ENCODE data around the gene DPYSL3. TPM values are rescaled to one million over a fixed set of nuclear protein-coding genes. Genes with fewer than 3 reads are reported as not detected.

Gene DPYSL3
- total RNA-seq, 1 experiment from 2014 or later: 42.7 TPM

- H3K4me1 ChIP-seq: peaks cover 37% of the 10 kb centered on the region
- H3K27ac ChIP-seq: peak overlapping the region; percentile 58
- DNase-seq: peak; percentile 69 to 85
- no peaks in the 10 kb centered on the region for H3K36me3 ChIP-seq
- H3K27me3 ChIP-seq: no peaks in the 10 kb centered on the region
- no peak overlapping the region for H3K4me3 ChIP-seq
- H3K9me3 ChIP-seq (replicated peaks): no peaks in the 10 kb centered on the region
Observed at GRCh38 chr5:147530530-147531389, 20.9 kb upstream of the DPYSL3 start.

- H3K27ac ChIP-seq: no peak overlapping the region
- DNase-seq: no peak
- H3K36me3 ChIP-seq: no peaks in the 10 kb centered on the region
- H3K4me3 ChIP-seq: no peak overlapping the region
- H3K4me1 ChIP-seq: peaks cover 8% of the 10 kb centered on the region; the same call in 1 of the 2 replicates
- no peaks in the 10 kb centered on the region for H3K9me3 ChIP-seq (replicated peaks)
- no peaks in the 10 kb centered on the region for H3K27me3 ChIP-seq
Observed at GRCh38 chr5:147523069-147523468, 13.2 kb upstream of the DPYSL3 start.

- Histone ChIP-seq H3K9me3 (replicated peaks) (no peaks in the 10 kb centered on the region), H3K27me3 (no peaks in the 10 kb centered on the region), H3K27ac (no peak overlapping the region), H3K4me3 (no peak overlapping the region), H3K4me1 (peaks cover 8% of the 10 kb centered on the region; the same call in 1 of the 2 replicates), H3K36me3 (no peaks in the 10 kb centered on the region)
- DNase-seq: no peak
Observed at GRCh38 chr5:147522435-147522834, 12.6 kb upstream of the DPYSL3 start.

- Histone ChIP-seq H3K27me3 (peaks cover 6% of the 10 kb centered on the region), H3K4me1 (peaks cover 14% of the 10 kb centered on the region)
- DNase-seq: no peak
Observed at GRCh38 chr5:147520450-147520849, 10.6 kb upstream of the DPYSL3 start.

GRCh38 chr5:147519380-147519779 is 9.5 kb upstream of the DPYSL3 start:
- peaks cover 17% of the 10 kb centered on the region for H3K4me1 ChIP-seq
- no peaks in the 10 kb centered on the region for H3K36me3 ChIP-seq
- peaks cover 5% of the 10 kb centered on the region; the same call in 1 of the 2 replicates for H3K9me3 ChIP-seq (replicated peaks)
- H3K27ac ChIP-seq: no peak overlapping the region
- DNase-seq: no peak
- H3K4me3 ChIP-seq: no peak overlapping the region
- H3K27me3 ChIP-seq: peaks cover 6% of the 10 kb centered on the region

More at GRCh38 chr5:147520450-147520849, 10.6 kb upstream of the DPYSL3 start:
- peaks cover 5% of the 10 kb centered on the region; the same call in 1 of the 2 replicates for H3K9me3 ChIP-seq (replicated peaks)
- no peak overlapping the region for H3K4me3 ChIP-seq
- no peaks in the 10 kb centered on the region for H3K36me3 ChIP-seq
- no peak overlapping the region for H3K27ac ChIP-seq

GRCh38 chr5:147517383-147517782 is 7.5 kb upstream of the DPYSL3 start:
- peaks cover 5% of the 10 kb centered on the region; the same call in 1 of the 2 replicates for H3K9me3 ChIP-seq (replicated peaks)
- H3K36me3 ChIP-seq: no peaks in the 10 kb centered on the region
- no peak for DNase-seq
- peaks cover 11% of the 10 kb centered on the region for H3K4me1 ChIP-seq
- H3K4me3 ChIP-seq: no peak overlapping the region
- H3K27ac ChIP-seq: no peak overlapping the region
- peaks cover 6% of the 10 kb centered on the region for H3K27me3 ChIP-seq

- Histone ChIP-seq H3K36me3 (no peaks in the 10 kb centered on the region), H3K4me3 (no peak overlapping the region), H3K4me1 (peaks cover 9% of the 10 kb centered on the region), H3K9me3 (replicated peaks) (peaks cover 5% of the 10 kb centered on the region; the same call in 1 of the 2 replicates), H3K27me3 (peaks cover 6% of the 10 kb centered on the region), H3K27ac (no peak overlapping the region)
- no peak for DNase-seq
Observed at GRCh38 chr5:147515269-147515668, 5.4 kb upstream of the DPYSL3 start.

GRCh38 chr5:147512659-147513379 is 3.0 kb upstream of the DPYSL3 start:
- no peak for DNase-seq
- H3K27ac ChIP-seq: no peak overlapping the region
- H3K27me3 ChIP-seq: peaks cover 6% of the 10 kb centered on the region
- H3K36me3 ChIP-seq: no peaks in the 10 kb centered on the region
- peaks cover 13% of the 10 kb centered on the region for H3K4me1 ChIP-seq
- H3K4me3 ChIP-seq: no peak overlapping the region
- H3K9me3 ChIP-seq (replicated peaks): peaks cover 5% of the 10 kb centered on the region; the same call in 1 of the 2 replicates

- DNase-seq: no peak
- H3K27ac ChIP-seq: no peak overlapping the region
- no peaks in the 10 kb centered on the region for H3K36me3 ChIP-seq
- peaks cover 9% of the 10 kb centered on the region; the same call in 1 of the 2 replicates for H3K4me1 ChIP-seq
- no peak overlapping the region for H3K4me3 ChIP-seq
- H3K27me3 ChIP-seq: no peaks in the 10 kb centered on the region
- H3K9me3 ChIP-seq (replicated peaks): no peaks in the 10 kb centered on the region
Observed at GRCh38 chr5:147510885-147511284, 1.0 kb upstream of the DPYSL3 start.

- H3K4me3 ChIP-seq: peak overlapping the region; percentile 73
- H3K27ac ChIP-seq: peak overlapping the region; percentile 53
- no peaks in the 10 kb centered on the region for H3K36me3 ChIP-seq
- DNase-seq: peak; percentile 44 to 46
- no peaks in the 10 kb centered on the region for H3K9me3 ChIP-seq (replicated peaks)
- H3K4me1 ChIP-seq: 0 out of 2 replicates have a peak, but pooled peaks cover 4% of the 10 kb centered on the region
- H3K27me3 ChIP-seq: no peaks in the 10 kb centered on the region
Observed at GRCh38 chr5:147509041-147509709, 693 bp downstream of the DPYSL3 start.

- no peaks in the 10 kb centered on the region for H3K27me3 ChIP-seq
- H3K36me3 ChIP-seq: no peaks in the 10 kb centered on the region
- H3K4me1 ChIP-seq: 0 out of 2 replicates have a peak, but pooled peaks cover 4% of the 10 kb centered on the region
- H3K27ac ChIP-seq: no peak overlapping the region
- H3K4me3 ChIP-seq: peak overlapping the region; percentile 73
- H3K9me3 ChIP-seq (replicated peaks): no peaks in the 10 kb centered on the region
- DNase-seq: no peak
Observed at GRCh38 chr5:147508711-147509040, 1.2 kb downstream of the DPYSL3 start.

GRCh38 chr5:147507480-147508126 is 2.3 kb downstream of the DPYSL3 start:
- no peaks in the 10 kb centered on the region for H3K36me3 ChIP-seq
- no peak overlapping the region for H3K27ac ChIP-seq
- H3K9me3 ChIP-seq (replicated peaks): no peaks in the 10 kb centered on the region
- no peaks in the 10 kb centered on the region for H3K27me3 ChIP-seq
- H3K4me1 ChIP-seq: 0 out of 2 replicates have a peak, but pooled peaks cover 4% of the 10 kb centered on the region
- no peak overlapping the region for H3K4me3 ChIP-seq
- no peak for DNase-seq

- H3K27ac ChIP-seq: no peak overlapping the region
- DNase-seq: no peak
- H3K9me3 ChIP-seq (replicated peaks): no peaks in the 10 kb centered on the region
- no peaks in the 10 kb centered on the region for H3K36me3 ChIP-seq
- H3K27me3 ChIP-seq: no peaks in the 10 kb centered on the region
- H3K4me3 ChIP-seq: no peak overlapping the region
- H3K4me1 ChIP-seq: 0 out of 2 replicates have a peak, but pooled peaks cover 4% of the 10 kb centered on the region
Observed at GRCh38 chr5:147504535-147504934, 5.3 kb downstream of the DPYSL3 start.

- Histone ChIP-seq H3K4me1 (0 out of 2 replicates have a peak, but pooled peaks cover 4% of the 10 kb centered on the region), H3K9me3 (replicated peaks) (no peaks in the 10 kb centered on the region), H3K27ac (no peak overlapping the region), H3K4me3 (no peak overlapping the region), H3K36me3 (no peaks in the 10 kb centered on the region), H3K27me3 (no peaks in the 10 kb centered on the region)
- DNase-seq: no peak
Observed at GRCh38 chr5:147504011-147504410, 5.9 kb downstream of the DPYSL3 start.

Measured in SJCRH30 (cell line).